NB4 (cell line): ENCODE results near the gene FCRL1.
A peak's percentile ranks its signal among the peaks of the same experiment; 100 is the strongest.

ENCODE experiments used
- DNase-seq: peaks from one replicate; pipeline ENCODE4 v3.0.0; 2010; ENCODE audit warnings: low read depth
- H3K4me3 ChIP-seq: one replicate; pipeline ENCODE4 v1.5.1; 2011; ENCODE audit warnings: mild to moderate bottlenecking, low read depth, low read length, moderate library complexity
- CTCF ChIP-seq: IDR thresholded peaks from one replicate; pipeline ENCODE4 v1.5.1; 2012; ENCODE audit warnings: low read depth, low read length
- MAX ChIP-seq: IDR thresholded peaks from 2 replicates; pipeline ENCODE4 v1.6.1; 2011; ENCODE audit warnings: low read depth, low read length
- MYC ChIP-seq: IDR thresholded peaks from 2 replicates; pipeline ENCODE4 v1.6.1; 2011; ENCODE audit warnings: low read depth, low read length
- POLR2A ChIP-seq: IDR thresholded peaks from 2 replicates; pipeline ENCODE4 v1.6.1; 2011; ENCODE audit warnings: mild to moderate bottlenecking; ENCODE audit not compliant: insufficient read length; ENCODE audit errors: extremely low read depth

The FCRL1 gene

DNA sequence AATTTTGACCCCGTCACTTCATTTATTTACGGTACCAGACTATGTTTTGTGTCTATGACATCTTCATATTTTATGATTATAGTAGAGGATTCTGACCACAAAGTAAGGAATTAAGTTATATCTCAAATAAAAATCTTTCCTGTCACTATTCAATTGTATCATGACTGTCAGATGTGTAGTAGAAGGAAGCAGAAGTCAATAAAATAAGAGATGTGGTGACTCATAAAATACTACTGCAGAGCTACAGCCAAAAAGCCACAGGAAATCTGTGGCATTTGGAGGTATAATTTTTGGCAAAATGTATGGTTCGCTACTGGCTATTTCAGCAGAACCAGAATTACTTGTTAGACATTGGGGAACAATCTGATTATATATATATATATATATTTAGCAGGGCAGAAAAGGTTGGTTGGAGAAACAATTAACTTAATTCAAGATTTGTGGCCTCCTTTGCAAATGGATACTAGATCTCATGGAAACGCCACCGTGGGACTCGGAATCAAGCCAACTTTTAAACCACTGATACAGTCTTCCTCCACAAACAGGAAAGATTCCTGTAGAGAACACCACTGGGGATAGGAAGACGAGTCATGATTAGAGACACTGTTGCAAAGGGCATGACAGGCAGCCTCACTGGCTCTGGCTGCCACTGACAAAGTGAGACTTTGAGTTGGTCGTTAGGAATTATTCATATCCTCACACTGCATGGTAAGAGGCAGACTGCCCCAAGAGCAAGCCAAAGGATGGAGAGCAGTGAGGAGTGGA lies 48.1 kb downstream of the FCRL1 start:
- no peak overlapping the region for H3K4me3 ChIP-seq
- DNase-seq = peak; percentile 25

GRCh38 chr1:157770442-157771043 lies 49.4 kb downstream of the FCRL1 start:
- DNase-seq = peak; percentile 15
- TF ChIP-seq MAX (no peak), CTCF (peak; percentile 53)
- H3K4me3 ChIP-seq = no peak overlapping the region

More for the DNA sequence above, 48.1 kb downstream of the FCRL1 start:
- no peak for TF ChIP-seq CTCF

DNA sequence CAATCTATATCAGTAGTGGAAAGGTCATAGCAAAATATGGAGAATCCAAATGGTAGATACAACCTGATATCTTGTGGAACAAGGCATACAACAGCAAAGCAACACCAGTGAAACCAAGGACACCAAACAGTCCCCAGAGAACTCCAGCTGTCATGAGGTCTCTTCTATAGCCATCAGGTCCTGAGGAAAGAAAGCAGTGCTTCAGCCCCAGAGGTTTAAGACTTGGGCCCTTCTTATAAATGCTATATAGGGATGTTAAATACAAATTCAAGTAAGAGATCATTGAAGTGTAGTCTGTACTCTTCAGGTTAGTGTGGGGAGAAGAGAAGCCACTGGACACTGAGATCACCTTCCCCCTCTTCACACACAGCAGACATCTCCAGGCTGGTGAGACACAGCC lies 53.1 kb downstream of the FCRL1 start:
- H3K4me3 ChIP-seq = no peak overlapping the region
- DNase-seq = no peak
- TF ChIP-seq CTCF (no peak), MAX (no peak), POLR2A (no peak), MYC (no peak)

DNA sequence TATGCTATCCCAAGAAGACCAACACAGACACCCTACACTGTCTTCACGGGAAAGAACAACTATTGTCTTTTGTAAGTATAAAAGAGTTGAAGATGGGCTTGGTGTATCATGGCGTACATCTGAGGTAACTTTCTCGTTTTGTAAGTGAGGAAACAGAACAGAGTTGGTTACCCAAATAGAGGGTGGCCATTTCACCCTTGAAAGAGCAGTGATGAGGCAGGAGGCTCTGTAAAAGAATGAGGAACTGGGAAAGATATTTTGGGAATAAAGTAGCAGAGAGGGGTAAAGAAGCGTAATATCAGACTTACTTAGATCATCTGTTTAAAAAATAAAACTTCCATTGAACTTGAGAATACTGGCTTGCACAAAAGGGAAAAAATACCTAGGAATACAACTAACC lies 61.9 kb downstream of the FCRL1 start:
- DNase-seq = no peak
- H3K4me3 ChIP-seq = no peak overlapping the region
- TF ChIP-seq MAX = no peak
- TF ChIP-seq MYC = no peak
- no peak for TF ChIP-seq POLR2A
- TF ChIP-seq CTCF = no peak

- no peak for TF ChIP-seq CTCF
- TF ChIP-seq POLR2A = no peak
- no peak for TF ChIP-seq MYC
- no peak for TF ChIP-seq MAX
- H3K4me3 ChIP-seq = no peak overlapping the region
- DNase-seq = no peak
These were observed 66.3 kb downstream of the FCRL1 start for GRCh38 chr1:157753611-157754010.
